NCI-H2107 treated with DMSO at 0.1 percent for 48 hours (cell line): ENCODE results near the gene SOBP.

Experiments used
- DNase-seq: peaks from one replicate; lab custom pipeline; 2025; ENCODE audit not compliant: unreplicated experiment; lab: John Stamatoyannopoulos, UW

SOBP gene

DNA sequence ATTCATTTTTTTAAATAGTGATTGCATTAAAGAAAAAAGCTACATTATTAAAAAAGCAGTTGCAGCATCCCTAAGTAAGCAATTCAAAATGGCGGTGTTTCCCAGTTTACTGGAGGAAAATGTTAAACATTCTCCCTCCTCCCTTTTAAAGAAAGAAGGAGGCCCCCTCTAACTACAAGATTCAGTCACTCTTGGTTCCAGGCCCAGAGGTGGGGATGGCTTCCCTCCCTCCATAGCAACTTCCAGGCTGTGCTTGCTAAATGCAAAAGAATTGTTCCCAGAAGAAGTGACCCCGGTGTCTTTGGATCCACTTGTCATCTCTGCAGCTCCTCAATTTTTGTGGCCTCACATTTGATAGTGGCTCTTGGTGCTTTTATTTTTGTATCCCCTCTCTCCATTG lies 165.9 kb downstream of the SOBP start:
- DNase-seq, result no peak

- no peak for DNase-seq
Observed at GRCh38 chr6:107656401-107656800, 166.5 kb downstream of the SOBP start.

DNA sequence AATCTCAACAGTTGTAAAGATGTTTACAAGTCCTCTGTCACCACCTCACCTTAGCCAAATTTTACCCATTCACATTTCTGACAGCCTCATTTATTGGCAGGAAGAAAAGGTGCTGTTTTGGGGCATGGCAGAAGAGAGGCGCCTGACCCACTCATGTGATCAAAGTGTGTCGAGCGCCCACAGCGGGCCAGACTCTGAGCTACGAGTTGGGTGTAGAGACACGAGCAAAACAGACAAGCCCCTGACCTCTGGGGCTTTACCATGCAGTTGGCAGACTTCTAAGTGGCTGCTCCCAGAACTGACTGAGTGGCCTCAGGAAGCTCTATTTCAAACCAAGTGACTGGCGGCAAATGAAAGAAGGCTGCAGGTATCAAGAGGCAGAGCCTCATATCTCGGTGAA lies 167.0 kb downstream of the SOBP start:
- DNase-seq, result no peak

GRCh38 chr6:107657373-107657754 lies 167.4 kb downstream of the SOBP start:
- DNase-seq, result no peak

DNA sequence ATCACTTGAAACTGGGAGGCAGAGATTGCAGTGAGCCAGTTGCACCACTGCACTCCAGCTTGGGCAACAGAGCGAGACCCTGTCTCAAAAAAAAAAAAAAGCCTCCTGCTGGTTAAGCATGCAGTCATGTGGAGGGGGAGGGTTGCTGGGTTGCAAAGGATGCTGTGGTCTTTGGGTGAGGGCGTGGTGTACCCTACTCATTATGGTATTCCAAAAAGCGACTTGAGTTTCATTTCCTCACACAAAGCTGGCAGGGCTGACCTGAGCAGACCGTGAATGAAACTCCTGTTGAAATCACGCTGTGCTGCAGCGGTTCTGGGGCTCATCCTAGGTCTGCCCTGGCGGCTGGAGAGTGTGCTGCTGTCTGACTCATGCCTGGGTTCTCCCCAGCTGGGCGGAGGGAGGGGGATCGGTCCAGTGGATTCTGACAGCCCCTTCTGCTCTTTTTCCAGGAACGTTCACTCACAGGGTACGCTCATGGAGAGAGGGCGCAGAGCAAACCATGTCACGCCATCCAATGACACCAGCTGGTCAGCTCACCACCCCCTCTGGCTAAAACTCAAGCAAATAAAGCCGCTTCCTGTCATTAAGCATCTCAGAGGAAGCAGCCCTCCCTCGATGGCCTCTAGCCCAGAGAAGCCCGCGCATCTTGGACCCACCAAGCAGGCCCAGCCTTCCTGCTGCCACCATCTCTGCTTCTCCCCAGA lies 168.0 kb downstream of the SOBP start:
- peak; percentile 23 for DNase-seq

GRCh38 chr6:107658920-107659865 lies 169.3 kb downstream of the SOBP start:
- peak; percentile 93 for DNase-seq

- no peak for DNase-seq
Observed at GRCh38 chr6:107660839-107661238, 170.9 kb downstream of the SOBP start.

DNA sequence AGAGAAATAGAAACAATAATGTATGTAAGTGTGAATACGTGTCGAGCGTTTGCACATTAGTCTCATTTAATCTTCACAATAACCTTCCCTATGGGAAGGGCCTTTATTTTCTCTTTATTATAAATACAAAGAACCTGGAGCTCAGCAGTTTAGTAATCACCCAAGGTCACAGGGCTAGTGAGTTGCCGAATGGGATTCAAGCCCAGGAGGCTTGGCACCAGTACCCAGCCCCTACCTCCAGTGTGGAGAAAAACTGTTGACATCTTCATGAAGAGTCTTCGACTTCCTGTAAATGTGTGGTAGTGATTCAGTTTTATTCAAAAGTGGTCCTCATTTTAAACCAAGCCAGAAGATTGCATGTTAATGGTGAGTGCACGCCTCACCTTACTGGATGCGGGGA lies 171.4 kb downstream of the SOBP start:
- no peak for DNase-seq

GRCh38 chr6:107662333-107662732 lies 172.4 kb downstream of the SOBP start:
- DNase-seq, result no peak

DNA sequence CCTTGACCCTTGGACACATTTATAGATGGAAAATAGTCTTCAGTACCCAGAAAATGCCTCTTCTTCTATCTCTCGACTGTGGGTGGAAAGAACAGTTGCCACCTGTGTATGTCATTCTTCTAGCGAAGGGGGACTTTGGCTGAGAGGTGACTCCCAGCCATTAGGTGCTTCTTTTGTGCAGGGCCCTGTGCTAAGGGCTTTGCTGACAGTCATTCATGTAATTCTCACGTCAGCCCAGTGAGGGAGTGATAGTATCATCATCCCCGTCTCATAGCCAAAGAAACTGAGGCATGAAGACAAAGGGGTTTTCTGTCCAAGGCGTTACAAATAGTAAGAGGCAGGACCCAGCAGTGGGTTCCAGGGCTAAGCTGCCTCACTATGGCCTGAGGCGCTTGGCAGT lies 173.4 kb downstream of the SOBP start:
- DNase-seq, result no peak

DNA sequence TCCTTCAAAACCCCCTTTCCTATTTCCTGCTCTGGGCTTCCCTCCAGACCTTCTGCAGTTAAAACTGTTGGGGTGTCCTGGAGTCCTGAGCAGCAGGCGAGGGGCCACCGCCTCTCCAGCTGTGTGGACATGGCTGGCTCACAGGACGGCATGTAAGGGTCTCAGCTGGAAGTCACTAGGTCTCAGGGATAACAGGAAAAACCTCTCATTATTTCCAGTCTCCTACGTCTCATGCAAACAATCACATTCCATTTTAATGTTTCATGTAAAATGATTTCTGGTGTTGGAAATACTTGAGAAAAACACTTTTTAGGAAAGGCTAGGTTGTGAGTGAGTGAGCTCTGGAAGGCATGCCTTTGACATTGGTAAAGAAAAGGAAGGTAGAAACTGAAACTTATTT lies 175.5 kb downstream of the SOBP start:
- no peak for DNase-seq

- peak; percentile 88 for DNase-seq
Observed at GRCh38 chr6:107666084-107666980, 176.4 kb downstream of the SOBP start.

DNA sequence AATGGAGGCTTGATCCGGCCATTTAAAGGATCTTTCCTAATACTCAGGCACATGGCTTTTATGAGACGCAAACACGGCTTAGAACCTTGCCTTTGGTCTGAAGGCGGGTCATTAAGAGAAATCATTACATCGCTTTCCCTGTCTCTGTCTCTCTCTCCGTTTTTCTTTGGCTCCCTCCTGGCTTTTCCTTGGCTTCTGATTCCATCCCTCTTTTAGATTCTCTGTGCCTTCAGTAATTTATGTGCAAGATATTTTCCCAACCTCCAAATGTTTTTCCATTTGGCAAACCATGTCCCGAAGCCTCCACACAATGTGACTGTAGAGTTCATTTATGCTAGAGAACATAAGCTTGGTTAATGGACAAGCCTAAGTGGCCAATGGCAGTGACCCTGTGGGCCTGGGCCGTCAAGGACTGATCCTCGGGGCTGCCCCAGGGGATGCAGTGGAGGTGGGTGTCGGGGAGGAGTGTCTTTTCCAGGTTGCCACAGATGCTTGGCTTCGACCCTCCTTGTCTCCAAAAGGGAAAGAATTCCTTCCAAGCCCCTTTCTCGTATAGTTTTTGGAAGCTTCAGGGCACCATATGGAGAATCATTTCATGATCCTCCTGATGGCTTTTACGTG lies 177.2 kb downstream of the SOBP start:
- no peak for DNase-seq

DNA sequence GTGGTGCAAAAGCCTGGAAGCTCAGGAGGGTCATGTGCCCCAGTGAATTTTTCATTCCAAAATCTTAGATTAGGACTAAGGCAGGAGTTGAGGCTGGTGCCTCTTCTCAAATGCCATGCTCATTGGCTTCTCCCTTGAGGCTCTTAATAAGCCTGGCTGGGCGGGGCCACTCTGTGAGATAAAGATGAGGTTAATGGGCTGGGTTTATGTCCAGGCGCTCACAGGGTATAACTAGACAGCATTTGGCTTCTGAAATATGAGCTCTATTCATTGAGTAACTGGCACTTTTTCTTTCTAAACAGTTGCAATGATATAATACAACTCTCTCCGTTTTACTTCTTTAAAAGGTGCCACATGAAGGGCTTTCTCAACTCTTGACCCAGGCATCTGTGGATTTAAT lies 177.9 kb downstream of the SOBP start:
- DNase-seq, result peak; percentile 72

DNA sequence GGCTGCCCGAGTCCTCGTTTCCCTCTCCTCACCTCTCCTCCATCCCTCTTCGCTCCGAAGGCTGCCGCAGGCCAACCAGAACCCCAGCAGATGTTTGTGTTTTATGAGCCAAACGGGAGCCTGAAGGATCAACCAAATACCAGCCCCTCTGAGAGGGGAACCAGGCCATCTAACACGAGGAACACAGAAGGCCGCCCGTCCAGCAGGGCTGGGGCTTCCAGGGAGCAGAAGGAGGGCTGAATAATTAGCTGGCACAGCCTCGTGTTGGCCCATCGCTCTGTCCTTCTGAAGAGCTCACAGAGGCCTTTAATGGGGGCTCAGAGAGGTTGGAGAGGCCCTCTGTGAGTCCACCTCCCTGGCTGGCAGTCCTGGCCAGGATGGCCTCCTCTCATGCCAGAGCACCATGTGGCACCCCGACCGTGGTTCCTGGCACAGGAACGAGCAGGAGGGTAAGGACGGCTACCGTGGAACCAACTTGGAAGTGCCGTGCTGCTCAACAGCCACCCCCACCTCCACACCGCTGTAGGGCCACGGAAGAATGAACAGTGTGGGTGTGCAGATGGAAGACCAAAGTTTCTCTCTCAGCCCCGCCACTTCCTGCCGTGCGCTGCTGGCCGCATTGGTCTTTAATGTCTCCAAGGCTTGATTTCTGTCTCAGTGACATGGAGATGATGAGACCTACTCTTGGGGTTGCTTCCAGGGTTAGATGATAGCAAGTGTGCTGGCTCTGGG lies 179.0 kb downstream of the SOBP start:
- DNase-seq, result no peak

DNA sequence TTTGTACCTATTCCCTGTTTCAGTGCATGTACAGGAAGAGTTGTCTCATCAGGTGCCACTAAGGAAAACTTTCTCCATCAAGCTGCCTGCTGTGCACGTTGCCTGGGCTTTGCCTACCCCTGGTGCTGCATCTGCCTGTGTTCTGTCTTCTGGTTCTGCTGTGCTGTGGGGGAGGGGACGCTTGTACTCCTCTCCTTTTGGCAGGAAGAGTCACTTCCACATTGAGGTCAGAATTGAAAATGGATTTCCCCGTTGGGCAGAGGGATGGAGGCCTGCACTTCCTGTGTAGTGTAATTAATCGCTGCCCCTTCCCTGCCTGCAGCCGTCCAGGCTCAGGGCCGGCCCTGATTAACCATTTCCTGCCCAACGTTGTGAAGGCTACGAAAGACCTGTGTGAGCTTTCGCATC lies 180.9 kb downstream of the SOBP start:
- no peak for DNase-seq

DNA sequence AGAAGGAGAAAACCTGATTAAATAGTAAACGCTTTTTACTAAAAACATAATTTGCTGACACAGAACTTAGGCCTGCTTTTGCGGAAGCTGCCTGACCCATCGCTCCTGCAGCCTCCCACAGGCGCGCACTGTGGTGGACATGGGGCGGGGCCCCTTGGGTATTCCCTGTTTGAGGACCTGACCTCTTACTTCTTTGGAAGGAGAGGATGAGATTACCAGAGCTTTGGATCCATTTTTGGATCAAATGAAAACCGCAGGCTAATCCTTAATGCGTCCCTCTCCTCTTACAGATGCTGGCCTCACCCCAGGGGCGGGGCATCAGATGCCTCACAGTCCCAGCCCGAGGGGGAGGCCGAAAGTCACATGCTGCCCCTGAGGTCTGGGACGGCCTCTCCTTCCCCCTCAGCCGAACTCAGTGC lies 183.2 kb downstream of the SOBP start:
- no peak for DNase-seq

- DNase-seq, result peak; percentile 80
Observed at GRCh38 chr6:107674995-107675738, 185.2 kb downstream of the SOBP start.

DNA sequence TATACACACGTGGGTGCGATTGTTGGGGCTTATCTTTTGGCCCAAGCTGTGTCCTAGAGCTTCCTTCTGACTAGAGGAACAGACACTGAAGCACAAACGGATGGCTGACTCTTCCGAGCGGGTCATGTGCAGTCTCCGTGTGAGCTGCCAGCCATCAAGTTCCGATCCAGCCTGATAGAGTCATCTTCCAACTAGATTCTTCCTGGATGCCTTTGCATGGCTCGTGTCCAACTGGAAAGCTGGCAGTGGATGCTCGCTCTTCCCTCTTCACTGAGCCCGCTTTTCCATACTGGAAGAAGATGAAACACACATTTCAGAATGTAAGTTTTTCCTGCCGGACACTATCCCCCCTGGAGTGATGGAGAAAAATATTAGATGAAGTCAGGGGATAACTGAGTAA lies 186.1 kb downstream of the SOBP start:
- DNase-seq, result no peak
